Measurements from ENCODE around the gene GADD45G. TPM values are rescaled to one million over a fixed set of nuclear protein-coding genes. Genes with fewer than 3 reads are reported as not detected.

Gene GADD45G
- total and polyA plus RNA-seq, 12 donors: 9.4 to 125 (median 21.2) TPM

DNA sequence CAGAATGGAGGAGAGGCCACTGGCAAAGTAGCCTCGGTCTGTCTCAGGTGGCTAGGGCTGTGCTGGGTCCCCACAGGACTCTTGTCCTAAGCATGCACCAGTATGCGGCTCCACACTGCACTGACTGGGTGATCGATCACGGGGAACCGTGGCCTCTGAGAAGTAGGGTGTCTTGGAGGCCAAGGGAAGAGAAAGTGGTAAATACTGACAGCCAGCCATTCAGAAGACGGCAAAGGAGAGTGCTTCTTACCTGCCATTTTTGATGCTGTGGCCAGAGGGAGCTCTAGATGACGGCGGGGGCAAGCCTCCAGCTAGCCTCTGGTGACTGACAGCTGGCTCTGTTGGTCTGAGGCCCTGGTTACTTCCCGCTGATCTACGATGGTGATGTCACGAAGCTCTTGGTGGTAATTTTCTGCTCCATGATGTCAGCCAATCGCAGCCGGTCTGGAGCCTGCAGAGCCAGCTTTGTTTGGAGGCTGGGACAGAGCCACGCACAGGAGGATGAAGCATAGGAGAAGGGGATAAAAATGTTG lies 40.4 kb upstream of the GADD45G start:
- ATAC-seq (peak in 2 of 8 donors; percentile 10 to 17), DNase-seq (no peak)
- 48 to 53% methylated on average over 14 of the region's 14 CpGs for WGBS, 2 donors
- Histone ChIP-seq H3K9me3 (peaks cover 0 to 4% (median 0%) of the 10 kb centered on the region in 11 donors), H3K36me3 (no peaks in the 10 kb centered on the region), H3K27me3 (peaks cover 0 to 13% (median 6%) of the 10 kb centered on the region in 7 donors), H3K4me3 (no peak overlapping the region), H3K4me1 (no peaks in the 10 kb centered on the region), H3K27ac (no peak overlapping the region)
- TF ChIP-seq, protein P1, sequence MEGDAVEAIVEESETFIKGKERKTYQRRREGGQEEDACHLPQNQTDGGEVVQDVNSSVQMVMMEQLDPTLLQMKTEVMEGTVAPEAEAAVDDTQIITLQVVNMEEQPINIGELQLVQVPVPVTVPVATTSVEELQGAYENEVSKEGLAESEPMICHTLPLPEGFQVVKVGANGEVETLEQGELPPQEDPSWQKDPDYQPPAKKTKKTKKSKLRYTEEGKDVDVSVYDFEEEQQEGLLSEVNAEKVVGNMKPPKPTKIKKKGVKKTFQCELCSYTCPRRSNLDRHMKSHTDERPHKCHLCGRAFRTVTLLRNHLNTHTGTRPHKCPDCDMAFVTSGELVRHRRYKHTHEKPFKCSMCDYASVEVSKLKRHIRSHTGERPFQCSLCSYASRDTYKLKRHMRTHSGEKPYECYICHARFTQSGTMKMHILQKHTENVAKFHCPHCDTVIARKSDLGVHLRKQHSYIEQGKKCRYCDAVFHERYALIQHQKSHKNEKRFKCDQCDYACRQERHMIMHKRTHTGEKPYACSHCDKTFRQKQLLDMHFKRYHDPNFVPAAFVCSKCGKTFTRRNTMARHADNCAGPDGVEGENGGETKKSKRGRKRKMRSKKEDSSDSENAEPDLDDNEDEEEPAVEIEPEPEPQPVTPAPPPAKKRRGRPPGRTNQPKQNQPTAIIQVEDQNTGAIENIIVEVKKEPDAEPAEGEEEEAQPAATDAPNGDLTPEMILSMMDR (IDR thresholded peaks at IDR 0.05): peak in 3 of 9 donors; percentile 6 to 17 (median 8)
- intact Hi-C loops (cut with DNase I): no loop called here

DNA sequence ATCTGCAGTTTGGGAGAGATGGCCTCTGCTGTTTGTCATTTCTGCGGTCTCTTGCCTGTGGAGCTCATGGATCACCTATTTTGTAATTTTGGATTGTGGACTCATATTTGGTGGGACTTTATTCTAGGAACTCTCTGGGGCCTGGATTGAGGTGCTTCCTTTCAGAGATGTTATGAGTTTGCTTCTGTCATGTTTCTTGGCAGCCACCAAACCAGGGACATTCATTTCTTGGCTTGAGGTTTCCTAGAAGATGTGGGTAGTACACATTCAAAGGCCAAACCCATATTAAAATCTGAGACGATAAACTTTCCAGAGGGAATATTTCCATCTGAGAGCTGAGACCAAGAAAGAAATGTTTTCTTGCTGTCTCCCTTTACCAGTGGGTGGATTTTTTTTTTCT lies 37.2 kb upstream of the GADD45G start:
- no peak overlapping the region for H3K27ac ChIP-seq
- H3K9me3 ChIP-seq: peaks cover 0 to 4% (median 0%) of the 10 kb centered on the region in 11 donors
- H3K27me3 ChIP-seq: peaks cover 0 to 25% (median 10%) of the 10 kb centered on the region in 7 donors
- TF ChIP-seq, protein P1 (IDR thresholded peaks at IDR 0.05): no peak
- H3K4me3 ChIP-seq: no peak overlapping the region
- no peaks in the 10 kb centered on the region for H3K36me3 ChIP-seq
- WGBS, 2 donors: 93 to 94% methylated on average over 2 of the region's 2 CpGs
- DNase-seq: no peak
- H3K4me1 ChIP-seq: no peaks in the 10 kb centered on the region
- ATAC-seq: no peak
- intact Hi-C loops (cut with DNase I): no loop called here

DNA sequence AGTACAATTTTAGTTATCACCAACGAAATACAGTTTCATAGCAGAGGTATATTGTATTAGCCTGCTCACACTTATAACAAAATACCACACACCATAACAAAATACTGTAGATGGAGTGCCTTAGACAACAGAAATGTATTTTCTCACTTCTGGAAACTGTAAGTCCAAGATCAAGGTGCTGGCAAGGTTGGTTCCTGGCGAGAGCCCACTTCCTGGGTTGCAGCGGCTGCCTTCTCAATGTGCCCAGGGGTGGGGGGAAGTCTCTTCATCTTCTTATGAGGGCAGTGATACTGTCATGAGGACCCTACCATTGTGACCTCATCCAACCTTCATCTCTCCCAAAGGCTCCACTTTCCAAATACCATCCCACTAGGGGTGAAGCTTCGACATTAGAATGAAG lies 30.5 kb upstream of the GADD45G start:
- Histone ChIP-seq H3K4me1 (peaks cover 0 to 2% (median 0%) of the 10 kb centered on the region in 9 donors), H3K36me3 (no peaks in the 10 kb centered on the region), H3K27ac (no peak overlapping the region), H3K4me3 (no peak overlapping the region), H3K9me3 (no peaks in the 10 kb centered on the region), H3K27me3 (peaks cover 0 to 64% (median 21%) of the 10 kb centered on the region in 7 donors)
- WGBS, 2 donors: 52 to 60% methylated on average over 4 of the region's 4 CpGs
- intact Hi-C loops (cut with DNase I): no loop called here
- no peak for ATAC-seq
- TF ChIP-seq, protein P1 (IDR thresholded peaks at IDR 0.05): no peak
- no peak for DNase-seq

DNA sequence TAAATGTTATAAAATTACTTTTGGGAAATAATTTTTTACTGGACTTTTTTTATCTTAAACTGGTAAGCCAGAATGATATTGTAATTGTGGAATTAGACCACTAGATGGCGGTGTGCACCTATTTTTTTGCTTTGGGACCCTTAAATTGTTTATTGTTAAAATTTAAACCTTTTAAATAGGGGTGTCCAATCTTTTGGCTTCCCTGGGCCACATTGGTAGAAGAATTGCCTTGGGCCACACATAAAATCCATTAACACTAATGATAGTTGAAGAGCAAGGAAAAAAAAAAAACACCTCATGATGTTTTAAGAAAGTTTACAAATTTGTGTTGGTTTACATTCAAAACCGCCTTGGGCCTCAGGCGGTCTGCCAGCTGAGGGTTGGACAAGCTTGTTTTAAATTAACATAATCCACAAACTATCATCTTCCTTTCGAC lies 28.4 kb upstream of the GADD45G start:
- H3K27me3 ChIP-seq: peaks cover 0 to 71% (median 28%) of the 10 kb centered on the region in 7 donors

More for the DNA sequence above, 28.4 kb upstream of the GADD45G start:
- DNase-seq: no peak
- no peaks in the 10 kb centered on the region for H3K9me3 ChIP-seq
- 44 to 49% methylated on average over 4 of the region's 4 CpGs for whole genome bisulfite sequencing, 2 donors
- intact Hi-C loops (cut with DNase I): loop anchor here in 1 of 10 donors (5.0 kb wide), 1 partner anchor 1296 kb away; no protein-coding TSS in a partner anchor
- H3K36me3 ChIP-seq: no peaks in the 10 kb centered on the region
- no peak overlapping the region for H3K4me3 ChIP-seq
- TF ChIP-seq, protein P1 (IDR thresholded peaks at IDR 0.05): peak; percentile 50 to 86 (median 80)
- H3K27ac ChIP-seq: no peak overlapping the region
- H3K4me1 ChIP-seq: peaks cover 0 to 16% (median 0%) of the 10 kb centered on the region in 9 donors
- ATAC-seq: no peak
